SJSA1 (cell line): Measurements from ENCODE around the gene EIF2B1. TPM values are rescaled to one million over a fixed set of nuclear protein-coding genes. Genes with fewer than 3 reads are reported as not detected.

ENCODE experiments used
- DNase-seq, 2 experiments: peaks; one replicate each; pipeline ENCODE4 v3.0.0-alpha.2; 2015 to 2020; ENCODE audit warnings: low spot score in 2 of 2, low read depth in 1 of 2
- H3K27ac ChIP-seq: fragments of 250-450 bp; sonication (Bioruptor Pico); 2 replicates; pipeline ENCODE4 v1.5.1; 2020; ENCODE audit warnings: mild to moderate bottlenecking, moderate library complexity
- H3K27me3 ChIP-seq: fragments of 250-450 bp; sonication (Bioruptor Pico); replicated peaks from 2 replicates; pipeline ENCODE4 v1.5.1; 2020; ENCODE audit warnings: mild to moderate bottlenecking, moderate library complexity
- H3K36me3 ChIP-seq: fragments of 250-450 bp; sonication (Bioruptor Pico); 2 replicates; pipeline ENCODE4 v1.5.1; 2020; ENCODE audit warnings: mild to moderate bottlenecking
- H3K4me1 ChIP-seq: fragments of 250-450 bp; sonication (Bioruptor Pico); replicated peaks from 2 replicates; pipeline ENCODE4 v1.6.1; 2021; ENCODE audit warnings: mild to moderate bottlenecking
- H3K4me3 ChIP-seq: fragments of 250-450 bp; sonication (Bioruptor Pico); 2 replicates; pipeline ENCODE4 v1.5.1; 2020; ENCODE audit warnings: mild to moderate bottlenecking
- H3K9me3 ChIP-seq: fragments of 250-450 bp; sonication (Bioruptor Pico); replicated peaks from 2 replicates; pipeline ENCODE4 v1.5.1; 2020; ENCODE audit warnings: mild to moderate bottlenecking
- total RNA-seq: library from RNA; depleted of rRNA; stranded (reverse); fragments of >200 nt; shearing (Covaris generic); gene quantifications from 2 replicates; pipeline ENCODE4 v1.2.3, GENCODE V29; 2014

Gene EIF2B1
- total RNA-seq, 1 experiment from 2014 or later = 71.3 TPM

DNA sequence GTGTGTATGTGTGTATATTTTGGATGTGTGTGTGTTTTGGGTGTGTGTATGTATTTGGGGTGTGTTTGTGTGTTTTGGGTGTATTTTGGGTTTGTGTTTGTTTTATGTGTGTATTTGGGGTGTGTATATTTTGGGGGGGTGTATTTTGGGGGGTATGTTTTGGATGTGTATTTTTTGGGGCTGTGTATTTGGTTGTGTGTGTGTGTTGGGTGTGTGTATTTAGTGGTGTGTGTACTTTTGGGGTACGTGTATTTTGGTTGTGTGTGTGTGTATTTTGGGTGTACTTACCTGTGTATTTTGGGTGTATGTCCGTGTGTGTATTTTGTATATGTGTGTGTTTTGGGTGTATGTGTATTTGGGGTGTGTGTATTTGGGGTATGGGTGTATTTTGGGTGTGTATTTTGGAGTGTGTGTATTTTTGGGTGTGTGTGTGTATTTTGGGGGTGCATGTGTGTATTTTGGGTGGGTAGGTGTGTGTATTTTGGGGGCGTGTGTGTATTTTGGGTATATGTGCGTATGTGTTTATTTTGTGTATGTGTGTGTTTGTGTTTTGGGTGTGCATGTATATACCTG lies 20.7 kb upstream of the EIF2B1 start:
- no peaks in the 10 kb centered on the region for H3K9me3 ChIP-seq
- H3K27me3 ChIP-seq = no peaks in the 10 kb centered on the region
- no peak for DNase-seq
- H3K4me1 ChIP-seq = no peaks in the 10 kb centered on the region
- no peak overlapping the region for H3K4me3 ChIP-seq
- no peak overlapping the region for H3K27ac ChIP-seq
- H3K36me3 ChIP-seq = peaks cover 59% of the 10 kb centered on the region

DNA sequence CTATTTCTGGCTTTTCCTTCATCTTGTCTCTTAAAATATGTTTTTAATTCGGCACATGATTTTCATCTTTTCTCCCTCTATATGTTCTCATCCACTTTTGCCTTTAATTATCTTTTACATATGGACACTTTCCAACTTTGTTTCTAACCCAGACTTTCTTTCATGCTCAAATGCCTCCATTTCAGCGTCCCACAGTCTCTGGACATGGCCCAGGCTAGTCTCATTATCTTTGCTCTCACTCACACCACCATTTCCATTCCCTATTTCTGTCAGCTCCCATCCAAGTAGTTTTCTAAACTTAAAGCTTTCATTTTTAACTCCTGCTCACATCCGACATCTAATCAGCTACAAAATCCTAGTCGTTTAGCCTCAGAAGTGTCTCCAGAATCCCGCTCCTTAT lies 14.9 kb upstream of the EIF2B1 start:
- H3K4me1 ChIP-seq = no peaks in the 10 kb centered on the region
- no peak for DNase-seq
- no peaks in the 10 kb centered on the region for H3K9me3 ChIP-seq
- no peaks in the 10 kb centered on the region for H3K27me3 ChIP-seq
- H3K36me3 ChIP-seq = peaks cover 60% of the 10 kb centered on the region
- H3K4me3 ChIP-seq = no peak overlapping the region
- no peak overlapping the region for H3K27ac ChIP-seq

GRCh38 chr12:123645878-123646277 lies 12.4 kb upstream of the EIF2B1 start:
- no peaks in the 10 kb centered on the region for H3K27me3 ChIP-seq
- H3K4me3 ChIP-seq = no peak overlapping the region
- H3K36me3 ChIP-seq = peaks cover 53% of the 10 kb centered on the region
- H3K4me1 ChIP-seq = no peaks in the 10 kb centered on the region
- no peak overlapping the region for H3K27ac ChIP-seq
- DNase-seq = no peak
- H3K9me3 ChIP-seq = no peaks in the 10 kb centered on the region

DNA sequence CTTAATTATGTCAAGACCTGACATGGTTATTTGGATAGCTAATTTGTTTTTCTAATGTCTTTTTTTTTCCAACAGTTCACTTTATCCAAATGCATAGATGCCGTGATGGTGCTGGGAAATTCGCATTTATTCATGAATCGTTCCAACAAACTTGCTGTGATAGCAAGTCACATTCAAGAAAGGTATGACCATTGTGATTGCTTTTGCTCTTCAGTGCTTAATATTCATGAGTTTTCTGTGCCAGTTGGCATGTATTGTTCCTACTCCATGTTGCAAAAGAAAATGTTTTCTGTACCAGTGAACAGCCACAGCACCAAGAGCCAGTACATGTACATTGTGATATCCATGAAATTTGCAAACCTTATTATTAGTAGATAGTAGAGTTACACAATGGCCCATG lies 11.9 kb upstream of the EIF2B1 start:
- H3K4me3 ChIP-seq = no peak overlapping the region
- H3K27me3 ChIP-seq = no peaks in the 10 kb centered on the region
- no peaks in the 10 kb centered on the region for H3K9me3 ChIP-seq
- H3K4me1 ChIP-seq = no peaks in the 10 kb centered on the region; the same call in 1 of the 2 replicates
- no peak overlapping the region for H3K27ac ChIP-seq
- peaks cover 48% of the 10 kb centered on the region for H3K36me3 ChIP-seq
- DNase-seq = no peak

GRCh38 chr12:123643911-123644310 lies 10.4 kb upstream of the EIF2B1 start:
- no peaks in the 10 kb centered on the region for H3K27me3 ChIP-seq
- DNase-seq = no peak
- H3K4me1 ChIP-seq = no peaks in the 10 kb centered on the region; the same call in 1 of the 2 replicates
- H3K4me3 ChIP-seq = no peak overlapping the region
- H3K9me3 ChIP-seq = no peaks in the 10 kb centered on the region
- H3K36me3 ChIP-seq = peaks cover 40% of the 10 kb centered on the region
- no peak overlapping the region for H3K27ac ChIP-seq

DNA sequence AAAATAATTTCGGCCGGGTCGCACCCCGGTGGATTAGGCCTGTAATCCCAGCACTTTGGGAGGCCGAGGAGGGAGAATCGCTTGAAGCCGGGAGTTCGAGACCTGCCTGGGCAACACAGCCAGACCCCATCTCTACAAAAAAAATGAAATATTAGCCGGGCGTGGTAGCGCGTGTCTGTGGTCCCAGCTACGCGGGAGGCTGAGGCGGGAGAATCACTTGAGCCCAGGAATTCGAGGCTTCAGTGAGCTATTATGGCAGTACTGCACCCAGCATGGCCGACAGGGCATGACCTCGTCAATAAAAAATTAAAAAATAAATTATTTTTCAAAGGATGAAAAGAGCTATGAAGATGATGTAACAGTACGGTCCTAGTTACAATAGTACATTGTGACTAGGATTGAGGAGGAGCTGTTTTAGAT lies 666 bp upstream of the EIF2B1 start:
- DNase-seq = no peak
- Histone ChIP-seq H3K36me3 (peaks cover 33% of the 10 kb centered on the region), H3K9me3 (no peaks in the 10 kb centered on the region), H3K4me1 (peaks cover 7% of the 10 kb centered on the region), H3K27me3 (no peaks in the 10 kb centered on the region), H3K4me3 (peak overlapping the region; percentile 63), H3K27ac (peak overlapping the region; percentile 48)

- no peak for DNase-seq
- no peaks in the 10 kb centered on the region for H3K9me3 ChIP-seq
- no peak overlapping the region for H3K4me3 ChIP-seq
- no peak overlapping the region for H3K27ac ChIP-seq
- H3K4me1 ChIP-seq = no peaks in the 10 kb centered on the region
- H3K36me3 ChIP-seq = peaks cover 86% of the 10 kb centered on the region
- no peaks in the 10 kb centered on the region for H3K27me3 ChIP-seq
Observed at GRCh38 chr12:123621619-123622530, 11.6 kb downstream of the EIF2B1 start.

- no peaks in the 10 kb centered on the region for H3K4me1 ChIP-seq
- H3K27ac ChIP-seq = no peak overlapping the region
- no peaks in the 10 kb centered on the region for H3K27me3 ChIP-seq
- H3K4me3 ChIP-seq = no peak overlapping the region
- no peaks in the 10 kb centered on the region for H3K9me3 ChIP-seq
- DNase-seq = no peak
- peaks cover 86% of the 10 kb centered on the region for H3K36me3 ChIP-seq
Observed at GRCh38 chr12:123621101-123621500, 12.4 kb downstream of the EIF2B1 start.

GRCh38 chr12:123617580-123617979 lies 15.9 kb downstream of the EIF2B1 start:
- Histone ChIP-seq H3K4me1 (no peaks in the 10 kb centered on the region), H3K4me3 (no peak overlapping the region), H3K9me3 (no peaks in the 10 kb centered on the region), H3K36me3 (peaks cover 86% of the 10 kb centered on the region), H3K27ac (no peak overlapping the region), H3K27me3 (no peaks in the 10 kb centered on the region)
- DNase-seq = no peak

DNA sequence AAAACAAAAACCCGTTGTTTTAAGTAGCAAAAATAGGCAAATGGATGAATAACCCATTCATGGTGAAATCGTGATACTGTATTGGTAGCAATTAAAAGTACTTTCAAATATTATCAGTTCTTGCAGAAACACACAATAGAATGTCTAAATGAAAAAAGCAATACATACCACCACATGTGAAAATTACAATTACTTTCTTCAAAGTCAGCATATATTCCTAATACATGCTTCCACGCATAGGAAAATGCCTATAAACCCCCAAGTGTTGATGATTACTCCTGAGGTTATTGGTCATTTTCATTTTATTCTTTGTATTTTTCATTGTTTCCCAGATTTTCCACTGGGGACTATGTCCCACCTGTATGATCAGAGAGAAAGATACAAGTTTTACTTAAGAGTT lies 16.3 kb downstream of the EIF2B1 start:
- Histone ChIP-seq H3K27me3 (no peaks in the 10 kb centered on the region), H3K9me3 (no peaks in the 10 kb centered on the region), H3K4me3 (no peak overlapping the region), H3K27ac (no peak overlapping the region), H3K36me3 (peaks cover 85% of the 10 kb centered on the region), H3K4me1 (no peaks in the 10 kb centered on the region)
- DNase-seq = no peak

DNA sequence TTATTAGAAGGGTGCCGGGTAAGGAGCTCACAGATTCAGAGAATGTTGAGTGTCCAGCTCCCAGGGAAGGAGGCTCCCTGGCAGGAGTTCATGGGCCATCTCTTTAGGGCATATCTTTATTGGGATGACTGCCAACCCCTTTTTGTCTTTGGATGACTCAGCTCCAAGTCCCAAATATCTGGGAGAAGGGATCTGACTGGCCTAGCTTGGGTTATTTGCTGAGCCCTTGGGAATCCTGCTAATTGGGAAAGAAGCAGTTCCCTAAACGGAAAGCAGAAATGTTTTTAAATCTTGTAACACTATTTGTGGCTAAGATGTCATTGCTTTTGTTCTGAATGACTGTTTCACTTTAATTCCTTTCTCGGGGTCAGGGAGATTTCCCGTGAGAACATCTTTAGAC lies 19.0 kb downstream of the EIF2B1 start:
- H3K27ac ChIP-seq = no peak overlapping the region

GRCh38 chr12:123614110-123614509 lies 19.4 kb downstream of the EIF2B1 start:
- DNase-seq = no peak
- Histone ChIP-seq H3K27ac (no peak overlapping the region), H3K4me3 (no peak overlapping the region), H3K27me3 (no peaks in the 10 kb centered on the region), H3K4me1 (no peaks in the 10 kb centered on the region), H3K36me3 (peaks cover 86% of the 10 kb centered on the region), H3K9me3 (no peaks in the 10 kb centered on the region)

More for the DNA sequence above, 19.0 kb downstream of the EIF2B1 start:
- Histone ChIP-seq H3K4me1 (no peaks in the 10 kb centered on the region), H3K9me3 (no peaks in the 10 kb centered on the region), H3K27me3 (no peaks in the 10 kb centered on the region), H3K4me3 (no peak overlapping the region), H3K36me3 (peaks cover 86% of the 10 kb centered on the region)
- peak in 1 of 2 experiments; percentile 6 for DNase-seq

DNA sequence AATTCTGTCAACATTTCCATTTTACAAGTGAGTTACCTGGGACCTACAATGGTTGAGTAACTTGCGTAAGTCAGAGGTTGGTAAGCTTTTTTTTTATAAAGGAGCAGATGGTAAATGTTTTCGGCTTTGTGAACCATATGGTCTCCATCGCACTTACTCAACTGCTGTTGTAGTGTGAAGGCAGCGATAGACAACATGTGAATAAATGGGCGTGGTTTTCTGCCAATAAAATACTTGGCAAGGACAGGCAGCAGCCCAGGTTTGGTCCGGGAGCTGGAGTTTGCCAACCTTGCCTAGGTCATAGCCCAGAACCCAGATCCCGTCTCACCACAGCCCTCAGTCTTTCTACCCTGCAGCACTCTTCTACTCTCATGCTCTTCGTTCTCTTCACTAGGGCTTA lies 25.3 kb downstream of the EIF2B1 start:
- no peak for DNase-seq
- Histone ChIP-seq H3K4me1 (peaks cover 5% of the 10 kb centered on the region; the same call in 1 of the 2 replicates), H3K9me3 (no peaks in the 10 kb centered on the region), H3K4me3 (no peak overlapping the region), H3K36me3 (peaks cover 87% of the 10 kb centered on the region), H3K27me3 (no peaks in the 10 kb centered on the region), H3K27ac (no peak overlapping the region)

DNA sequence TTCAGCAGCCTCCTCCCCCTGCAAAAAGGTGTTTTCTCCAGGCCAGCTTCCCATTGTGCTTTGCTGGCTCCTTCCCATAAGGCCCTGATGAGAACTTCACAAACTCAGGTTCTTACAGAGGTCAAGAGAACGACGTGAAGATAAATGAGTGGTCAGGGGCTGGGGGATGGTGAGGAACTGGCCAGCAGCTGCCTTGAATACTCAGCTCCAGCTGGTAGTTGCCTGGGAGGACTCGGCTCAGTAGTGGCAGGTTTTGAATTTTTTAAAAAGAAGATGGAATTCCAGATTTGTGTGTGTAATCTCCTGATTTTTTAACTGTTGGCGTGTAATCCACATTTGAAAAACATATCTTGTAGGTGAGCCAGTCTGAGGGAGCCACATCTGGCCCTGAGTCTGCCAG lies 25.7 kb downstream of the EIF2B1 start:
- Histone ChIP-seq H3K27ac (no peak overlapping the region), H3K27me3 (no peaks in the 10 kb centered on the region), H3K36me3 (peaks cover 83% of the 10 kb centered on the region), H3K9me3 (no peaks in the 10 kb centered on the region), H3K4me3 (no peak overlapping the region), H3K4me1 (peaks cover 9% of the 10 kb centered on the region; the same call in 1 of the 2 replicates)
- DNase-seq = no peak
